Kidney epithelial cell (primary cell): ENCODE data around the gene CHID1. TPM values are rescaled to one million over a fixed set of nuclear protein-coding genes. Genes with fewer than 3 reads are reported as not detected.

Experiments used
- DNase-seq: peaks from one replicate; pipeline ENCODE4 v3.0.0-alpha.2; 2010; ENCODE audit warnings: low read depth
- H3K27me3 ChIP-seq: 2 replicates; pipeline ENCODE4 v1.6.0; 2011; ENCODE audit warnings: low read length; ENCODE audit not compliant: control insufficient read depth, insufficient read depth
- H3K36me3 ChIP-seq: 2 replicates; pipeline ENCODE4 v1.5.1; 2011; ENCODE audit warnings: low read length; ENCODE audit not compliant: control insufficient read depth, insufficient read depth
- H3K4me3 ChIP-seq: 2 replicates; pipeline ENCODE4 v1.5.1; 2011; ENCODE audit warnings: low read depth, mild to moderate bottlenecking, control low read depth, low read length
- CTCF ChIP-seq: IDR thresholded peaks from 2 replicates; pipeline ENCODE4 v1.5.1; 2011; ENCODE audit warnings: mild to moderate bottlenecking, moderate library complexity, low read length, control low read depth, inconsistent platforms; ENCODE audit not compliant: insufficient read depth, poor library complexity, severe bottlenecking
- total RNA-seq: library from RNA; depleted of rRNA; stranded (reverse); fragments of >200 nt; gene quantifications from 2 replicates; pipeline ENCODE4 v1.2.3, GENCODE V29; 2015

CHID1 gene
- total RNA-seq, 1 donor from 2014 or later, result 90.0 TPM

DNA sequence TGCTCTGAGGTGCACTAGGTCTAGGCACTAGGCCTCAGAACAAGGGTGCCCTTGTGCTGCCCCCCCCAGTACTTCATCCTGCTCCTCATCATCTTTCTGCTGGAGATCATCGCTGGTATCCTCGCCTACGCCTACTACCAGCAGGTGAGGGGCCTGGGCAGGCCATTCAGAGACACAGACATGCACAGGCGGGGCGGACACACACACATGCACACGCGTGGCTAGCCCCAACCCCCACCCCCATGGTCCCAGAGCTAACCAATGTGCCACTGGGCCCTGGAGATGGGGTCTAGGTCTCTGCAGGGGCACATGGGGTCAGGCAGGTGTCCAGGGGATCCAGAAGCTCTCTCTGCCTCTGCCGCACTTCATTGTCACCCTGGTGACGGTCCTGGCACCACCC, 73.9 kb downstream of the CHID1 start:
- Histone ChIP-seq H3K27me3 (no peaks in the 10 kb centered on the region), H3K4me3 (no peak overlapping the region), H3K36me3 (peaks cover 11% of the 10 kb centered on the region)
- DNase-seq, result no peak
- TF ChIP-seq CTCF, result no peak

- no peaks in the 10 kb centered on the region for H3K27me3 ChIP-seq
- DNase-seq, result no peak
- TF ChIP-seq CTCF, result no peak
- H3K4me3 ChIP-seq, result no peak overlapping the region
- peaks cover 11% of the 10 kb centered on the region for H3K36me3 ChIP-seq
Measured at GRCh38 chr11:836274-836673, 74.3 kb downstream of the CHID1 start.

- Histone ChIP-seq H3K36me3 (peaks cover 9% of the 10 kb centered on the region), H3K4me3 (peak overlapping the region; percentile 75), H3K27me3 (no peaks in the 10 kb centered on the region)
- peak; percentile 92 for DNase-seq
- TF ChIP-seq CTCF, result no peak
Measured at GRCh38 chr11:834371-835316, 76.0 kb downstream of the CHID1 start.

DNA sequence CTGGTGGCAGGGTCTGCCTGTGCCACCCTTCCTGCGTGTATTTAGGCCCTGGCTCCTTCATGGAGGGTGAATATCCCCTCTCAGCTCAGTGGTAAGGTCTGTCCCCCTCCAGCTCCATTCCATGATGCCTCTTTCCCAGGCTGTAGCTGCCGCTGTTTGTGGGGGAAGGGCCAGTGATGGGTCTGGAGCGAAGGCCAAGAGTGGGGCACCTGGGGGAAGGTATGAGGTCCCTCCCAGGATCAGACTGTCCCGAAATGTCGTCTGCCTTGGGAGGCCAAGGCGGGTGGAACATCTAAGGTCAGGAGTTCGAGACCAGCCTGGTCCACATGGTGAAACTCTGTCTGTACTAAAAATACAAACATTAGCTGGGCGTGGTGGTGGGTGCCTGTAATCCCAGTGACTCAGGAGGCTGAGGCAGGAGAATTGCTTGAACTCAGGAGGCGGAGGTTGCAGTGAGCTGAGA, 76.7 kb downstream of the CHID1 start:
- DNase-seq, result no peak

DNA sequence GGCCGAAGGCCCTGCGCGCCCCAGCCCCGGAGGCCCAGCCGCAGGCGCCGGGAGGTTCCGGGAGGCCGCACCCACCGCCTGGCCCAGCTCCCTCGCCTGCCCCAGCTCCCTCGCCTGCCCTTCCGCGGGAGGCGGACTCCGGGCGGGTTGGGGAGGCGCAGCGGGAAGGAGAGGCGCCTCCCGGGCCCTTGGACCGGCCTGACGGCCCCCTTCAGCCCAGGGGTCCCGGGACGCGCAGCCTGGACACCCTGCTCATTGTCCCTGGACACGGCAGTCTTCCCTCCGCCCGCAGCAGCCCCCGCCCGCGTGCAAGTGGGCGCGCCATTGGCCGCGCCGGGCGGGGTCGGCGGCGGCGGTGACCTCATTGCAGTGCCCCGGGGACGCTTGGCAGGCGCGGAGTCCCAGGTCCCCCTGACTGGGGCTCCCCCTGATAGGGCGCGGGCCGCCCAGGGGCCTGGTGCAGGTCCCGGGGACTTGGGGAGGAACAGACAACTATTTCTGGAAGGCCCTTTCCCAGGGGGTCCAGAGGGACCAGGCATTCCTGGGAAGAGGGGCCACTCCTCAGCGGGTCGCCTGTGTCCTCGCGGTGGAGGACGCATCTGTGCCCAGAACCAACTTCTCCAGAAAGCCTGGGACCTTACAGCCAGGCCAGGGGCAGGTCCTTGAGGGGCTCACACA, 77.4 kb downstream of the CHID1 start:
- DNase-seq, result no peak
- H3K4me3 ChIP-seq, result peak overlapping the region; percentile 75
- peaks cover 8% of the 10 kb centered on the region for H3K36me3 ChIP-seq
- no peak for TF ChIP-seq CTCF
- no peaks in the 10 kb centered on the region for H3K27me3 ChIP-seq

More for the DNA sequence above, 76.7 kb downstream of the CHID1 start:
- no peak for TF ChIP-seq CTCF
- Histone ChIP-seq H3K4me3 (peak overlapping the region; percentile 75), H3K36me3 (peaks cover 8% of the 10 kb centered on the region), H3K27me3 (no peaks in the 10 kb centered on the region)
